ENCODE data around the gene CDC42EP1. TPM values are rescaled to one million over a fixed set of nuclear protein-coding genes. Genes with fewer than 3 reads are reported as not detected.

Gene CDC42EP1
- total RNA-seq, 6 experiments from 2014 or later: 88.3 to 104 (median 97.2) TPM

DNA sequence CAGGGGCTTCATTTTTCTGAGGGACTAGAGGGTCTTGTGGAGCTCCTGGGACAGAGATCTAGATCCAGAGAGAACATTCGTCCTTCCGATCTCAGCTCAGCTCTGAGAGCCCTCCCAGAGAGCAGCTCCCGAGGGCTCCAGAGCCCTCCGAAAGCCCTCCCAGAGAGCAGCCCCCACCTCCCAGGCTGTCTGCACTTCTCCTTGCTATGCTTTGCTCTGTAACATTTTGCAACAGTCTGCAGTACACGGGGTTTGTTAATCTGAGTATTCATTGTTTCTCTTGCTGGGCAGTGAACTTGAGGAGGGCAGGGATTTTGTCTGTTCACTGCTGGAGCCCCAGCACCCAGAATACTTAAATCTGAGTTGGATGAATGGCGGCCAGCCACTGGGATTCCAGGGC lies 50.9 kb downstream of the CDC42EP1 start:
- H3K27ac Mint-ChIP-seq: peak overlapping the region; percentile 26; the same call in 1 of the 2 replicates
- H3K27me3 Mint-ChIP-seq (ENCODE audit: insufficient read depth): peaks cover 3% of the 10 kb centered on the region
- peaks cover 12% of the 10 kb centered on the region; the same call in 1 of the 2 replicates for H3K36me3 Mint-ChIP-seq (ENCODE audit: low read depth)
- peak overlapping the region; percentile 17 for H3K4me3 Mint-ChIP-seq
- TF ChIP-seq, protein P1, sequence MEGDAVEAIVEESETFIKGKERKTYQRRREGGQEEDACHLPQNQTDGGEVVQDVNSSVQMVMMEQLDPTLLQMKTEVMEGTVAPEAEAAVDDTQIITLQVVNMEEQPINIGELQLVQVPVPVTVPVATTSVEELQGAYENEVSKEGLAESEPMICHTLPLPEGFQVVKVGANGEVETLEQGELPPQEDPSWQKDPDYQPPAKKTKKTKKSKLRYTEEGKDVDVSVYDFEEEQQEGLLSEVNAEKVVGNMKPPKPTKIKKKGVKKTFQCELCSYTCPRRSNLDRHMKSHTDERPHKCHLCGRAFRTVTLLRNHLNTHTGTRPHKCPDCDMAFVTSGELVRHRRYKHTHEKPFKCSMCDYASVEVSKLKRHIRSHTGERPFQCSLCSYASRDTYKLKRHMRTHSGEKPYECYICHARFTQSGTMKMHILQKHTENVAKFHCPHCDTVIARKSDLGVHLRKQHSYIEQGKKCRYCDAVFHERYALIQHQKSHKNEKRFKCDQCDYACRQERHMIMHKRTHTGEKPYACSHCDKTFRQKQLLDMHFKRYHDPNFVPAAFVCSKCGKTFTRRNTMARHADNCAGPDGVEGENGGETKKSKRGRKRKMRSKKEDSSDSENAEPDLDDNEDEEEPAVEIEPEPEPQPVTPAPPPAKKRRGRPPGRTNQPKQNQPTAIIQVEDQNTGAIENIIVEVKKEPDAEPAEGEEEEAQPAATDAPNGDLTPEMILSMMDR (IDR thresholded peaks at IDR 0.05): no peak
- no peaks in the 10 kb centered on the region for H3K9me3 Mint-ChIP-seq
- DNase-seq: no peak
- peaks cover 39% of the 10 kb centered on the region for H3K4me1 Mint-ChIP-seq (ENCODE audit: low read depth)

DNA sequence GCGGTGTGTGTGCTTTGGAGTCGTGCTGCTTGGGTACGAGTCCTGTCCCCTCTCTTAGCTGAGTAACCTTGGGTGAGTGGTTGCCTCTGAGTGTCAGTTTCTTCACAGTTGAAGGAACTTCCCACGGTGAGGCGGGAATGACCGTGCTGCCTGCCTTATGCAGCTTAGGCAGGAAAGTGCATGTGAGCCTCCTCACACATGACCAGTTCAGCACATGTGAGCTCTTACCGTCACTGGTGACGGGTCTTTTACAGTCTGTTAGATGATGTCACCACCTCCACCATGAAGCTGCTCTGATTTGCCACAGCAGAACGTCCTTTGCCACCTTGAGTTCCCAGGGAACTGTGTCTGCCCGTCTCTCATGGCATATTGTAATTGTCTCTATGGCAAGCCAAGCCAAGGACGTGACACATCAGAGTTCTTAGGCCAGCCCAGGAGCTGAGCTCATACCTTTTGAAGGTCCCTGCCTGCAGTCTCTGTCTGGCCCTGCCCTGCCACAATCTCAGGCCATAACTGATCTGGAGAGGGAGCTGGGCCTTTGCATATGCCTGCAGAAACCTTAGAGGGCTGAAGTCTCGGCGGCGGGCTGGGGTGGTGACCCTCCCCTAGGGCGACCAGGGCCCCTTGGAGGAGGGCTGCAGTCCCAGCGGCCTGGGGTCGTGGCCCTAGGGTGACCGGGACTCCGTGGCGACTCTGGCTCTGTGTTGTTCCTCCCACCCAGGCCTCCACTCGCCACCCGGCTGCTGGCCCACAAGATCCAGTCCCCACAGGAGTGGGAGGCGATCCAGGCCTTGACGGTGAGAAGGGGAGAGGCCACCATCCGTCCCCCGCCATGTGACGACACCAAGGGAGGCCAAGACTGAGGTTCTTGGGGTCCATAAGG lies 56.2 kb downstream of the CDC42EP1 start:
- no peak for DNase-seq
- H3K4me3 Mint-ChIP-seq: no peak overlapping the region
- H3K4me1 Mint-ChIP-seq (ENCODE audit: low read depth): peaks cover 6% of the 10 kb centered on the region; the same call in 1 of the 2 replicates
- no peaks in the 10 kb centered on the region for H3K9me3 Mint-ChIP-seq
- TF ChIP-seq, protein P1 (IDR thresholded peaks at IDR 0.05): no peak
- H3K27ac Mint-ChIP-seq: no peak overlapping the region
- no peaks in the 10 kb centered on the region for H3K27me3 Mint-ChIP-seq (ENCODE audit: insufficient read depth)
- H3K36me3 Mint-ChIP-seq (ENCODE audit: low read depth): peaks cover 4% of the 10 kb centered on the region; the same call in 1 of the 2 replicates

DNA sequence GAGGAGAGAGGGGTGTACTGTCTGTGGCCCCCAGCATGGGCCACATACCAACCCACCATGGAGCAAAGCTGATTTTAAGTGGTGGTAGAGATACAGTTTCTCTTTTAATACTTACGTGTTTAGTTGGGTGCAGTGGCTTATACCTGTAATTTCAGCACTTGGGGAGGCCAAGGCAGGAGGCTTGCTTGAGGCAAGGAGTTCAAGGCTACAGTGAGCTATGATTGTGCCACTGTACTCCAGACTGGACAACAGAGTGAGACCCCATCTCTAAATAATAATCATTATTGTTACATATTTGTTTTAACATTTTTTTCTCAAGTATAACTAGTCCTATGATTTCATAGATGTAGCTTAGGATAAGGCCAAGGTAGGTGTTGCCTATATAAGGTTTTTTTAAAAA lies 57.2 kb downstream of the CDC42EP1 start:
- Mint-ChIP-seq H3K27ac (no peak overlapping the region), H3K9me3 (no peaks in the 10 kb centered on the region), H3K4me3 (no peak overlapping the region), H3K4me1 (ENCODE audit: low read depth) (peaks cover 6% of the 10 kb centered on the region; the same call in 1 of the 2 replicates), H3K27me3 (ENCODE audit: insufficient read depth) (no peaks in the 10 kb centered on the region), H3K36me3 (ENCODE audit: low read depth) (peaks cover 4% of the 10 kb centered on the region; the same call in 1 of the 2 replicates)
- no peak for DNase-seq
- TF ChIP-seq, protein P1 (IDR thresholded peaks at IDR 0.05): no peak

DNA sequence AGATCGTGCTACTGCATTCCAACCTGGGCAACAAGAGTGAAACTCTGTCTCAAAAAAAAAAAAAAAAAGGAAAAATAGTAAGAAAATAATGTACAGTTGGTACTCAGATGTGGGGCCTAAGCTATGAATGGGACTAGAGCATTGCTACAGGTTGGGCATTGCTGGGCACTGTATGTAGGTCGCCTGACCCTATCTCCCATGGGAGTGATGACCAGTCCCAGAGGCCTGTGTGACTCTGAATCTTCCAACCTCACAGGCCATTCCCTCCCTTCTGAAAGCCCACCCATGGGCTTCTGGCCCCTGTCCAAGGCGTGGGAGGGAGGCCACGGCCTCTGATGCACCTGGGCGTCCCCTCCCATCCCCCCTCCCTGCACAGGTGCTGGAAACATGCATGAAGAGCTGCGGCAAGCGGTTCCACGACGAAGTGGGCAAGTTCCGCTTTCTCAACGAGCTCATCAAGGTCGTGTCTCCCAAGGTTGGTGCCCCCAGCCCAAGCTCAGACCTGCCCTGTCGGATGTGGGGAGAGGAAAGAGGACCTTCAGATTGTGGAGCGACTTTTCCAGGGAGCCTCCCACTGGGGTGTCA lies 57.9 kb downstream of the CDC42EP1 start:
- Mint-ChIP-seq H3K36me3 (ENCODE audit: low read depth) (peaks cover 4% of the 10 kb centered on the region; the same call in 1 of the 2 replicates), H3K27me3 (ENCODE audit: insufficient read depth) (no peaks in the 10 kb centered on the region), H3K9me3 (no peaks in the 10 kb centered on the region)

DNA sequence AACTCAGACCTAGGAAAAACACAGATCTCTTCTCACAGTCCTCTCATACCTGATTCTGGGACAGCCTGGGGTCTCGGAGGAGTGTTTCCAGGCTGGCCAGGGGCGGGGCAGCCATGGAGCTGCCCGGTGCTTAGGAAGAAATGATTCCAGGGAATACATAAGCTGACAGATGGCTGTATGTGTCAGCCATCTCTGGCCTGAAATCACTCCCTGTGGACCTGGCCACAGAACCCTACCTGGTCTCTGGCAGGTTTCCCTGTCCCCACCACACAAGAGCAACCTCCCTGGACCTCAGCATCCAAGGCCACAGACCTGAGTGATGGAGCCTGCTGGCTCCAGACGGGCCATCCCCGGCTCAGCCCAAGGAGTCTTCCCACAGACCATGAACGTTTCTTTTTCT lies 58.4 kb downstream of the CDC42EP1 start:
- Mint-ChIP-seq H3K4me3 (no peak overlapping the region), H3K9me3 (no peaks in the 10 kb centered on the region), H3K4me1 (ENCODE audit: low read depth) (peaks cover 4% of the 10 kb centered on the region), H3K27ac (no peak overlapping the region), H3K36me3 (ENCODE audit: low read depth) (peaks cover 7% of the 10 kb centered on the region), H3K27me3 (ENCODE audit: insufficient read depth) (no peaks in the 10 kb centered on the region)
- TF ChIP-seq, protein P1 (IDR thresholded peaks at IDR 0.05): no peak
- DNase-seq: no peak

More for the DNA sequence above, 57.9 kb downstream of the CDC42EP1 start:
- Mint-ChIP-seq H3K27ac (no peak overlapping the region), H3K4me3 (no peak overlapping the region), H3K4me1 (ENCODE audit: low read depth) (peaks cover 6% of the 10 kb centered on the region; the same call in 1 of the 2 replicates)
- TF ChIP-seq, protein P1 (IDR thresholded peaks at IDR 0.05): no peak
- DNase-seq: no peak

Other genes with a start within 250 kb of the CDC42EP1 start
- 1 to 10 TPM; 1.2 to 5.8 (median 1.4) TPM for gene ELFN2, start 133.0 kb upstream of the CDC42EP1 start, total RNA-seq (2021; fragmentation: NEBNext Ultra II Directional; extraction: Animal tissue kit (Norgen Biotek cat#: 25700))
- not detected for gene MFNG, start 74.1 kb upstream of the CDC42EP1 start, total RNA-seq (2021; fragmentation: NEBNext Ultra II Directional; extraction: Animal tissue kit (Norgen Biotek cat#: 25700))
- 1 to 10 TPM; 4.4 to 5.6 (median 4.8) TPM for gene CARD10, start 41.1 kb upstream of the CDC42EP1 start, total RNA-seq (2021; fragmentation: NEBNext Ultra II Directional; extraction: Animal tissue kit (Norgen Biotek cat#: 25700))
- not detected for gene LGALS2, start 19.6 kb downstream of the CDC42EP1 start, total RNA-seq (2021; fragmentation: NEBNext Ultra II Directional; extraction: Animal tissue kit (Norgen Biotek cat#: 25700))
- 10 to 100 TPM; 37.5 to 45.4 (median 41.5) TPM for gene GGA1, start 48.4 kb downstream of the CDC42EP1 start, total RNA-seq (2021; fragmentation: NEBNext Ultra II Directional; extraction: Animal tissue kit (Norgen Biotek cat#: 25700))
- 10 to 100 TPM; 15.9 to 26.3 (median 23.0) TPM for gene SH3BP1, start 79.2 kb downstream of the CDC42EP1 start, total RNA-seq (2021; fragmentation: NEBNext Ultra II Directional; extraction: Animal tissue kit (Norgen Biotek cat#: 25700))
- 10 to 100 TPM; 15.3 to 24.5 (median 18.4) TPM for gene PDXP, start 98.2 kb downstream of the CDC42EP1 start, total RNA-seq (2021; fragmentation: NEBNext Ultra II Directional; extraction: Animal tissue kit (Norgen Biotek cat#: 25700))
- 1,000 to 10,000 TPM; 5,326 to 7,192 (median 6,673) TPM for gene LGALS1, start 115.2 kb downstream of the CDC42EP1 start, total RNA-seq (2021; fragmentation: NEBNext Ultra II Directional; extraction: Animal tissue kit (Norgen Biotek cat#: 25700))
- 10 to 100 TPM; 17.7 to 29.6 (median 26.9) TPM for gene NOL12, start 125.9 kb downstream of the CDC42EP1 start, total RNA-seq (2021; fragmentation: NEBNext Ultra II Directional; extraction: Animal tissue kit (Norgen Biotek cat#: 25700))
- gene TRIOBP, start 136.6 kb downstream of the CDC42EP1 start, total RNA-seq (2021; fragmentation: NEBNext Ultra II Directional; extraction: Animal tissue kit (Norgen Biotek cat#: 25700)): 10 to 100 TPM; 74.3 to 92.5 (median 91.6) TPM
- 10 to 100 TPM; 27.6 to 42.3 (median 29.2) TPM for gene GCAT, start 247.5 kb downstream of the CDC42EP1 start, total RNA-seq (2021; fragmentation: NEBNext Ultra II Directional; extraction: Animal tissue kit (Norgen Biotek cat#: 25700))

Measured in HFFc6 (cell line).